B cell (primary cell): Measurements from ENCODE around the gene MOB3B. TPM values are rescaled to one million over a fixed set of nuclear protein-coding genes. Genes with fewer than 3 reads are reported as not detected.
"Not testable (repeated sequence)": the region's sequence is repeated elsewhere in the genome, so short reads cannot be mapped to it uniquely, and the experiment has no call there.

Experiments used
- ATAC-seq: fragments of 200-7000 bp; cut with Tn5 transposase; one replicate; pipeline ENCODE4 v1.10.0; 2021; ENCODE audit warnings: low read depth, mild to moderate bottlenecking, moderate number of reproducible peaks, moderate library complexity
- CTCF ChIA-PET: fragments of 350-600 bp; sonication (Branson Sonifier 250); formaldehyde crosslinking; loops from one replicate; lab custom pipeline; 2021; ENCODE audit warnings: antibody characterized with exemption, inconsistent platforms; lab: Charles Lee
- POLR2A ChIA-PET: fragments of 350-600 bp; sonication (Branson Sonifier 250); formaldehyde crosslinking; loops from one replicate; lab custom pipeline; 2021; ENCODE audit warnings: antibody characterized with exemption; lab: Charles Lee
- DNase-seq: peaks from one replicate; pipeline ENCODE4 v3.0.0; 2013
- H2AFZ ChIP-seq: 2 replicates; pipeline ENCODE4 v1.6.1; 2012; ENCODE audit warnings: mild to moderate bottlenecking, low read depth, low read length; ENCODE audit not compliant: insufficient read depth, poor library complexity, severe bottlenecking
- H3K27ac ChIP-seq, 2 donors: 1 replicate in 1 of 2; 2 replicates in 1 of 2; pipeline ENCODE4 v1.5.1; 2012 to 2013; ENCODE audit warnings: low read length in 2 of 2, mild to moderate bottlenecking in 2 of 2, moderate library complexity in 1 of 2
- H3K27me3 ChIP-seq, 4 experiments: fragments of 200-600 bp in 1 of 4; sonication (generic) in 1 of 4; replicated peaks in 1 of 4; 1 replicate in 2 of 4; 2 replicates in 2 of 4; pipeline versions ENCODE4 v1.6.1 to v1.7.0; 2013 to 2016; ENCODE audit warnings: low read length in 3 of 4, mild to moderate bottlenecking in 2 of 4, mixed read lengths in 1 of 4, moderate library complexity in 1 of 4; ENCODE audit not compliant: insufficient read depth in 4 of 4, control insufficient read depth in 3 of 4; ENCODE audit errors: control extremely low read depth in 1 of 4
- H3K36me3 ChIP-seq, 2 experiments: replicated peaks in 1 of 2; 1 replicate in 1 of 2; 2 replicates in 1 of 2; pipeline versions ENCODE4 v1.6.1 to v1.7.1; 2013; ENCODE audit warnings: low read length in 1 of 2; ENCODE audit not compliant: insufficient read depth in 2 of 2, control insufficient read depth in 1 of 2; ENCODE audit errors: control extremely low read depth in 1 of 2, extremely low read depth in 1 of 2
- H3K4me1 ChIP-seq, 2 donors: fragments of 200-600 bp in 1 of 2; sonication (generic) in 1 of 2; 1 replicate in 1 of 2; 2 replicates in 1 of 2; pipeline versions ENCODE4 v1.5.1 to v1.6.1; 2013 to 2017; ENCODE audit warnings: low read length in 2 of 2; ENCODE audit not compliant: control insufficient read depth in 2 of 2, insufficient read depth in 2 of 2
- H3K4me2 ChIP-seq: replicated peaks from 2 replicates; pipeline ENCODE3; 2012; ENCODE audit warnings: mild to moderate bottlenecking, low read depth, low read length; ENCODE audit not compliant: poor library complexity, severe bottlenecking
- H3K4me3 ChIP-seq, 5 experiments: fragments of 200-600 bp in 1 of 5; sonication (generic) in 1 of 5; 1 replicate in 3 of 5; 2 replicates in 2 of 5; pipeline versions ENCODE4 v1.5.1 to v1.7.0; 2011 to 2016; ENCODE audit warnings: low read length in 4 of 5, mild to moderate bottlenecking in 4 of 5, low read depth in 2 of 5, control low read depth in 1 of 5, moderate library complexity in 1 of 5; ENCODE audit not compliant: insufficient read depth in 1 of 5; ENCODE audit errors: control extremely low read depth in 1 of 5, extremely low read depth in 1 of 5
- H3K79me2 ChIP-seq: fragments of 200-600 bp; sonication (generic); one replicate; pipeline ENCODE4 v1.6.0; 2016; ENCODE audit warnings: low read length; ENCODE audit not compliant: control insufficient read depth, insufficient read depth
- H3K9ac ChIP-seq: fragments of 200-600 bp; sonication (generic); 2 replicates; pipeline ENCODE4 v1.6.1; 2017; ENCODE audit warnings: mild to moderate bottlenecking, low read length, moderate library complexity
- H3K9me3 ChIP-seq, 3 donors: one replicate each; pipeline versions ENCODE4 v1.6.1 to v1.7.1; 2013; ENCODE audit warnings: low read length in 2 of 3; ENCODE audit not compliant: control insufficient read depth in 2 of 3, insufficient read depth in 1 of 3; ENCODE audit errors: control extremely low read depth in 1 of 3
- H4K20me1 ChIP-seq: 2 replicates; pipeline ENCODE4 v1.6.0; 2012; ENCODE audit warnings: mild to moderate bottlenecking, low read length; ENCODE audit not compliant: insufficient read depth, control insufficient read depth, poor library complexity, severe bottlenecking
- H3K27ac Mint-ChIP-seq: one replicate; pipeline ENCODE4 v1.8.0; 2021; ENCODE audit warnings: mixed read lengths
- H3K27me3 Mint-ChIP-seq: one replicate; pipeline ENCODE4 v1.8.0; 2021; ENCODE audit warnings: mixed read lengths
- H3K4me1 Mint-ChIP-seq: one replicate; pipeline ENCODE4 v1.8.0; 2021; ENCODE audit warnings: mixed read lengths
- H3K4me3 Mint-ChIP-seq: one replicate; pipeline ENCODE4 v1.8.0; 2021; ENCODE audit warnings: mixed read lengths
- H3K9me3 Mint-ChIP-seq: one replicate; pipeline ENCODE4 v1.8.0; 2022; ENCODE audit warnings: mixed read lengths; ENCODE audit not compliant: insufficient read depth
- EZH2 ChIP-seq: IDR thresholded peaks from 2 replicates; pipeline ENCODE4 v1.6.1; 2012; ENCODE audit warnings: borderline replicate concordance, low read depth, mild to moderate bottlenecking, moderate library complexity, low read length; ENCODE audit not compliant: insufficient read depth, poor library complexity, severe bottlenecking
- WGBS: methylation state at CpG from one replicate; pipeline ENCODE4 v1.1.5; 2013; ENCODE audit warnings: missing lambda C conversion rate; ENCODE audit not compliant: insufficient coverage; 5-methylcytosine and 5-hydroxymethylcytosine counted together
- intact Hi-C: fragments of 100-400 bp; cut with micrococcal nuclease; formaldehyde crosslinking; loops from one replicate; pipeline ENCODE4 v1.10.0; 2022
- polyA plus RNA-seq: library from polyadenylated mRNA; depleted of rRNA; stranded (reverse); fragments of >200 nt; gene quantifications from 2 replicates; pipeline ENCODE4 v1.2.3, GENCODE V29; 2012
- total RNA-seq, 2 donors: library from RNA; stranded (reverse); fragments of 120-200 nt in 1 of 2; gene quantifications; 1 replicate in 1 of 2; 2 replicates in 1 of 2; pipeline versions ENCODE4 v1.2.3 to v1.2.4, GENCODE V29; 2013 to 2022
- TF ChIP-seq, protein P1 (sequence below): fragments of 200-600 bp; IDR thresholded peaks from one replicate; pipeline ENCODE4 v1.8.0; 2022; ENCODE audit warnings: antibody characterized with exemption, mild to moderate bottlenecking

The MOB3B gene
- total and polyA plus RNA-seq, 2 donors (not counting 1 experiment from before 2014, with no cell fraction given) = 7.3 to 7.9 TPM

DNA sequence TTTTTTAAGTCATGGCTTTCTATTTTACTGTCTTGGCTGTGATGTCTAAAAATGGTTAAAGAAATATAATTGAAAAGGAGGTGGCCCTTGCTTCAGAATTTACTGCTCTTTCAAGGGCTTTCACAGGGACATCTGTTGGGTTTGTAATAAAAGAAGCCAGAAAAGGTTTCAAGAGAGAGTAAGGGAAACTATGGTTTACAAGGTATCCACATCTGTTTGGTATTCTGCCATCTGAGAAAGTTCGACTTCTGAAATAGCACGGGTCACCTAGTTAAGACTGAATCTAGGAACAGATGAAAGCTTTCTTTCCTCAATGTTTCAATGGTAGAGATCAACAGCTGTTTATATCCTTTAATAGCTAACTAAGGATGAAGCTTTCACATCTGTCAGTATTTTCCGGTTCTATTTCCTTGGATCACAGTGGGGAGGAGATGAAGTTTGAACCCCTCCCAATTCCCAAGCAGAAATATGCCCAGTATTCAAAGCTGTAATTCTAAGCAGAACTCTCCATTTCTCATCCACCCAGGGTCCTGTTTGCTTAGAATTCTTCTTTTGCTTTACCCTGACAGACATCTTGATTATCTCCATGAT is 78.3 kb downstream of the MOB3B start:
- ATAC-seq (no peak), DNase-seq (no peak)
- intact Hi-C loops = no loop called here
- ChIA-PET CTCF (interaction anchor here (1.0 to 3.0 kb wide), 3 partner anchors 10 to 79 kb away, joined by 3 to 10 read pairs (median 7); partner anchors contain the start of gene MOB3B), POLR2A (no interaction called here)
- peak overlapping the region; percentile 32 for H3K27ac Mint-ChIP-seq
- Histone ChIP-seq H4K20me1 (peaks cover 10% of the 10 kb centered on the region), H3K9ac (no peak overlapping the region), H3K4me1 (peaks cover 19 to 21% of the 10 kb centered on the region in 2 donors), H3K36me3 (peaks cover 2 to 33% of the 10 kb centered on the region in 2 experiments), H3K27me3 (no peaks in the 10 kb centered on the region), H3K27ac (no peak overlapping the region), H3K4me2 (no peak overlapping the region), H2AFZ (no peak overlapping the region), H3K9me3 (peaks cover 0 to 11% (median 0%) of the 10 kb centered on the region in 3 donors), H3K79me2 (peaks cover 93% of the 10 kb centered on the region), H3K4me3 (no peak overlapping the region)
- TF ChIP-seq, protein P1, sequence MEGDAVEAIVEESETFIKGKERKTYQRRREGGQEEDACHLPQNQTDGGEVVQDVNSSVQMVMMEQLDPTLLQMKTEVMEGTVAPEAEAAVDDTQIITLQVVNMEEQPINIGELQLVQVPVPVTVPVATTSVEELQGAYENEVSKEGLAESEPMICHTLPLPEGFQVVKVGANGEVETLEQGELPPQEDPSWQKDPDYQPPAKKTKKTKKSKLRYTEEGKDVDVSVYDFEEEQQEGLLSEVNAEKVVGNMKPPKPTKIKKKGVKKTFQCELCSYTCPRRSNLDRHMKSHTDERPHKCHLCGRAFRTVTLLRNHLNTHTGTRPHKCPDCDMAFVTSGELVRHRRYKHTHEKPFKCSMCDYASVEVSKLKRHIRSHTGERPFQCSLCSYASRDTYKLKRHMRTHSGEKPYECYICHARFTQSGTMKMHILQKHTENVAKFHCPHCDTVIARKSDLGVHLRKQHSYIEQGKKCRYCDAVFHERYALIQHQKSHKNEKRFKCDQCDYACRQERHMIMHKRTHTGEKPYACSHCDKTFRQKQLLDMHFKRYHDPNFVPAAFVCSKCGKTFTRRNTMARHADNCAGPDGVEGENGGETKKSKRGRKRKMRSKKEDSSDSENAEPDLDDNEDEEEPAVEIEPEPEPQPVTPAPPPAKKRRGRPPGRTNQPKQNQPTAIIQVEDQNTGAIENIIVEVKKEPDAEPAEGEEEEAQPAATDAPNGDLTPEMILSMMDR = no peak
- peaks cover 53% of the 10 kb centered on the region for H3K4me1 Mint-ChIP-seq
- H3K9me3 Mint-ChIP-seq = peaks cover 2% of the 10 kb centered on the region
- WGBS = no CpG with 5 or more reads among the region's 3 CpGs
- H3K4me3 Mint-ChIP-seq = no peak overlapping the region
- no peaks in the 10 kb centered on the region for H3K27me3 Mint-ChIP-seq

DNA sequence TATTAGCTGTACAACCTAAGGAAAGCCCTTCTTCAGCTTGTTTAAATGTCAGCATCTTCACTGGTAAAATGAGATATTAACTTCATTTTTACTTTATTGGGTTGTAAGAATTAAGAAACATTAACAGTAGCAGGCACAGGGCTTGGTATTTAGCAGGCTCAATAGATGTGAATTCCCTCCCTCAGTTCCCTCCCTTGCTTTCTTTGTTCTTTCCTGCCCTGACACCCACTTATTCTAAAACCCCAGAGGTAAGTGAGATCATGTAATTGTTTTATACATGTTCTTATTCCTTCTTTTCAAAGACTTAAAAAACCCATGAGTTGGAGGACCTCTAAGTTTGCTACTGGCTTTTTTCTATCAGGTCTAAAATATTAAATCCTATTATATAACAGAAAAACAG is 78.9 kb downstream of the MOB3B start:
- no peak overlapping the region for H3K4me3 Mint-ChIP-seq
- intact Hi-C loops = no loop called here
- H3K27ac ChIP-seq = no peak overlapping the region
- H3K27me3 Mint-ChIP-seq = no peaks in the 10 kb centered on the region
- H3K4me1 Mint-ChIP-seq = peaks cover 54% of the 10 kb centered on the region
- no peaks in the 10 kb centered on the region for H3K27me3 ChIP-seq
- H4K20me1 ChIP-seq = peaks cover 10% of the 10 kb centered on the region
- peaks cover 4 to 33% of the 10 kb centered on the region in 2 experiments for H3K36me3 ChIP-seq
- H3K9ac ChIP-seq = no peak overlapping the region
- ATAC-seq = no peak
- H3K27ac Mint-ChIP-seq = no peak overlapping the region
- peaks cover 90% of the 10 kb centered on the region for H3K79me2 ChIP-seq
- peaks cover 19 to 21% of the 10 kb centered on the region in 2 donors for H3K4me1 ChIP-seq
- peaks cover 0 to 11% (median 0%) of the 10 kb centered on the region in 3 donors for H3K9me3 ChIP-seq
- peaks cover 2% of the 10 kb centered on the region for H3K9me3 Mint-ChIP-seq
- TF ChIP-seq, protein P1 = no peak
- TF ChIP-seq EZH2 = no peak
- no peak overlapping the region for H3K4me3 ChIP-seq
- ChIA-PET POLR2A (no interaction called here), CTCF (interaction anchor here (1.0 to 3.0 kb wide), 3 partner anchors 10 to 79 kb away, joined by 3 to 10 read pairs (median 7); partner anchors contain the start of gene MOB3B)
- H2AFZ ChIP-seq = no peak overlapping the region
- DNase-seq = no peak
- no peak overlapping the region for H3K4me2 ChIP-seq

GRCh38 chr9:27448356-27448755 is 81.3 kb downstream of the MOB3B start:
- Histone ChIP-seq H3K9me3 (peaks cover 0 to 11% (median 0%) of the 10 kb centered on the region in 3 donors), H3K36me3 (peaks cover 4 to 20% of the 10 kb centered on the region in 2 experiments), H3K79me2 (peaks cover 74% of the 10 kb centered on the region), H3K4me1 (peaks cover 17% of the 10 kb centered on the region in 2 donors)
- DNase-seq, POLR2A ChIA-PET, H2AFZ ChIP-seq, H3K4me3 Mint-ChIP-seq, H3K27ac ChIP-seq, H3K27me3 ChIP-seq, H3K27me3 Mint-ChIP-seq, H3K4me2 ChIP-seq, H3K4me3 ChIP-seq, intact Hi-C loops, ATAC-seq, H3K9me3 Mint-ChIP-seq, H3K9ac ChIP-seq, H4K20me1 ChIP-seq: not testable (repeated sequence)
- Mint-ChIP-seq H3K27ac (peak overlapping the region; percentile 47), H3K4me1 (peaks cover 52% of the 10 kb centered on the region)
- WGBS = 44% methylated on average over 2 of the region's 3 CpGs
- CTCF ChIA-PET = interaction anchor here (1.0 to 1.3 kb wide), 2 partner anchors 23 to 115 kb away, joined by 3 read pairs; no protein-coding TSS in a partner anchor
